Peyer's patch (tissue), 4 donors: ENCODE measurements around the gene TLL2.

Experiments
- CTCF ChIP-seq, 6 experiments: fragments of 450-650 bp in 4 of 6; fragments of 200-600 bp in 2 of 6; sonication (generic) in 1 of 6; IDR thresholded peaks; one replicate each; pipeline ENCODE4 v1.5.1; 2017 to 2019; ENCODE audit warnings: antibody characterized with exemption in 6 of 6, mild to moderate bottlenecking in 3 of 6, moderate library complexity in 1 of 6
- POLR2A ChIP-seq, 2 donors: fragments of 450-650 bp; IDR thresholded peaks; one replicate each; pipeline ENCODE4 v1.5.1; 2017; ENCODE audit warnings: antibody characterized with exemption in 2 of 2, mild to moderate bottlenecking in 2 of 2, moderate library complexity in 2 of 2

GRCh38 chr10:96450529-96451207 lies 63.1 kb downstream of the TLL2 start:
- TF ChIP-seq CTCF (IDR thresholded peaks at IDR 0.05) (no peak), POLR2A (IDR thresholded peaks at IDR 0.05) (no peak)
